CD14-positive monocyte (primary cell): ENCODE measurements around the gene ADCY1. TPM values are rescaled to one million over a fixed set of nuclear protein-coding genes. Genes with fewer than 3 reads are reported as not detected.

Experiments used
- DNase-seq, 3 donors: peaks; one replicate each; pipeline ENCODE4 v3.0.0-alpha.2; 2011 to 2022
- H2AFZ ChIP-seq: 2 replicates; pipeline ENCODE4 v1.6.0; 2012; ENCODE audit warnings: mild to moderate bottlenecking, low read depth, low read length, inconsistent platforms; ENCODE audit not compliant: insufficient read depth, poor library complexity, severe bottlenecking
- H3K27ac ChIP-seq, 2 donors: 1 replicate in 1 of 2; 2 replicates in 1 of 2; pipeline ENCODE4 v1.5.1; 2012 to 2013; ENCODE audit warnings: low read length in 2 of 2, control low read depth in 1 of 2, inconsistent platforms in 1 of 2, low read depth in 1 of 2, mild to moderate bottlenecking in 1 of 2
- H3K27me3 ChIP-seq, 2 donors: one replicate each; pipeline versions ENCODE4 v1.6.0 to v1.6.1; 2011 to 2013; ENCODE audit warnings: low read length in 2 of 2; ENCODE audit not compliant: control insufficient read depth in 2 of 2, insufficient read depth in 2 of 2
- H3K36me3 ChIP-seq, 2 donors: replicated peaks in 1 of 2; 1 replicate in 1 of 2; 2 replicates in 1 of 2; pipeline versions ENCODE4 v1.5.1 to v1.6.1; 2012 to 2013; ENCODE audit warnings: low read length in 2 of 2, control low read depth in 1 of 2, inconsistent platforms in 1 of 2, mild to moderate bottlenecking in 1 of 2; ENCODE audit not compliant: insufficient read depth in 2 of 2, control insufficient read depth in 1 of 2
- H3K4me1 ChIP-seq, 2 donors: 1 replicate in 1 of 2; 2 replicates in 1 of 2; pipeline versions ENCODE4 v1.5.1 to v1.6.1; 2012 to 2013; ENCODE audit warnings: low read length in 2 of 2, control low read depth in 1 of 2, inconsistent platforms in 1 of 2, mild to moderate bottlenecking in 1 of 2, moderate library complexity in 1 of 2; ENCODE audit not compliant: insufficient read depth in 2 of 2, control insufficient read depth in 1 of 2
- H3K4me2 ChIP-seq: replicated peaks from 2 replicates; pipeline ENCODE3; 2012; ENCODE audit warnings: low read length, moderate library complexity, mild to moderate bottlenecking; ENCODE audit not compliant: poor library complexity, severe bottlenecking; ENCODE audit errors: extremely low read depth
- H3K4me3 ChIP-seq, 3 experiments: fragments of 200-600 bp in 1 of 3; sonication (generic) in 1 of 3; replicated peaks in 1 of 3; 1 replicate in 2 of 3; 2 replicates in 1 of 3; pipeline ENCODE4 v1.5.1; 2011 to 2013; ENCODE audit warnings: low read length in 3 of 3, mild to moderate bottlenecking in 3 of 3, control low read depth in 2 of 3, low read depth in 2 of 3, inconsistent platforms in 1 of 3, moderate library complexity in 1 of 3
- H3K79me2 ChIP-seq: 2 replicates; pipeline ENCODE4 v1.6.0; 2012; ENCODE audit warnings: mild to moderate bottlenecking, control low read depth, inconsistent platforms, low read length, moderate library complexity; ENCODE audit not compliant: insufficient read depth
- H3K9ac ChIP-seq: 2 replicates; pipeline ENCODE4 v1.6.0; 2017; ENCODE audit warnings: low read length, mild to moderate bottlenecking; ENCODE audit not compliant: insufficient read depth, poor library complexity, severe bottlenecking
- H3K9me3 ChIP-seq, 2 donors: replicated peaks in 1 of 2; 1 replicate in 1 of 2; 2 replicates in 1 of 2; pipeline versions ENCODE4 v1.5.1 to v1.6.1; 2012 to 2013; ENCODE audit warnings: low read length in 2 of 2, control low read depth in 1 of 2; ENCODE audit not compliant: control insufficient read depth in 1 of 2, insufficient read depth in 1 of 2
- H4K20me1 ChIP-seq: 2 replicates; pipeline ENCODE4 v1.6.0; 2012; ENCODE audit warnings: mild to moderate bottlenecking, low read length, control low read depth, moderate library complexity; ENCODE audit not compliant: insufficient read depth
- H3K27ac Mint-ChIP-seq, 7 donors: one replicate each; pipeline ENCODE4 v1.8.0; 2020; ENCODE audit warnings: mild to moderate bottlenecking in 7 of 7, mixed read lengths in 7 of 7, moderate library complexity in 6 of 7, inconsistent platforms in 2 of 7
- H3K27me3 Mint-ChIP-seq, 3 donors: one replicate each; pipeline ENCODE4 v1.8.0; 2021 to 2022; ENCODE audit warnings: low read depth in 3 of 3, mild to moderate bottlenecking in 3 of 3, mixed read lengths in 3 of 3, moderate library complexity in 3 of 3, inconsistent platforms in 1 of 3
- H3K36me3 Mint-ChIP-seq, 2 donors: one replicate each; pipeline ENCODE4 v1.8.0; 2020; ENCODE audit warnings: mixed read lengths in 2 of 2, inconsistent platforms in 1 of 2, mild to moderate bottlenecking in 1 of 2
- H3K4me1 Mint-ChIP-seq: one replicate; pipeline ENCODE4 v1.8.0; 2020; ENCODE audit warnings: mild to moderate bottlenecking, mixed read lengths
- H3K4me3 Mint-ChIP-seq, 2 donors: one replicate each; pipeline ENCODE4 v1.8.0; 2020; ENCODE audit warnings: mild to moderate bottlenecking in 2 of 2, mixed read lengths in 2 of 2, moderate library complexity in 1 of 2
- H3K9me3 Mint-ChIP-seq, 7 donors: one replicate each; pipeline ENCODE4 v1.8.0; 2020 to 2022; ENCODE audit warnings: mixed read lengths in 7 of 7, mild to moderate bottlenecking in 6 of 7, moderate library complexity in 6 of 7, inconsistent platforms in 2 of 7
- CTCF ChIP-seq: fragments of 200-600 bp; IDR thresholded peaks from one replicate; pipeline ENCODE4 v1.8.0; 2022; ENCODE audit warnings: antibody characterized with exemption, mild to moderate bottlenecking
- WGBS: methylation state at CpG from one replicate; pipeline ENCODE4 v1.1.5; 2013; ENCODE audit warnings: missing lambda C conversion rate; ENCODE audit not compliant: insufficient coverage; 5-methylcytosine and 5-hydroxymethylcytosine counted together
- intact Hi-C, 2 donors: fragments of 100-400 bp; cut with micrococcal nuclease; formaldehyde crosslinking; loops; one replicate each; pipeline versions ENCODE4 v1.15.0 to v1.15.1; 2023
- polyA plus RNA-seq, 3 donors: library from polyadenylated mRNA; depleted of rRNA in 1 of 3; unstranded in 2 of 3; stranded (reverse) in 1 of 3; fragments of 300-500 nt in 2 of 3; fragments of >200 nt in 1 of 3; fragmentation: Illumina TruSeq in 2 of 3; gene quantifications; 1 replicate in 2 of 3; 2 replicates in 1 of 3; pipeline ENCODE4 v1.2.3, GENCODE V29; 2012 to 2021

ADCY1 gene
- polyA plus RNA-seq, 3 donors, result 0.01 TPM; not detected in 2

GRCh38 chr7:45582868-45583277 is 8.7 kb downstream of the ADCY1 start:
- Histone ChIP-seq H3K79me2 (no peaks in the 10 kb centered on the region), H3K4me3 (no peak overlapping the region), H4K20me1 (no peaks in the 10 kb centered on the region), H3K9me3 (no peaks in the 10 kb centered on the region), H3K27me3 (no peaks in the 10 kb centered on the region), H3K4me1 (no peaks in the 10 kb centered on the region), H3K4me2 (no peak overlapping the region), H3K36me3 (no peaks in the 10 kb centered on the region), H2AFZ (no peak overlapping the region), H3K27ac (no peak overlapping the region), H3K9ac (no peak overlapping the region)
- H3K4me3 Mint-ChIP-seq, result no peak overlapping the region
- no peak for DNase-seq
- no peaks in the 10 kb centered on the region for H3K4me1 Mint-ChIP-seq
- H3K27me3 Mint-ChIP-seq, result peaks cover 6 to 10% (median 6%) of the 10 kb centered on the region in 3 donors
- no peak overlapping the region for H3K27ac Mint-ChIP-seq
- no peaks in the 10 kb centered on the region for H3K9me3 Mint-ChIP-seq
- intact Hi-C loops, result no loop called here
- WGBS, result 88% methylated on average over 9 of the region's 9 CpGs
- TF ChIP-seq CTCF, result no peak
- no peaks in the 10 kb centered on the region for H3K36me3 Mint-ChIP-seq

- intact Hi-C loops, result no loop called here
- H3K36me3 ChIP-seq, result no peaks in the 10 kb centered on the region
- no peak for DNase-seq
- no peak for TF ChIP-seq CTCF
- H3K27ac ChIP-seq, result no peak overlapping the region
- Mint-ChIP-seq H3K9me3 (no peaks in the 10 kb centered on the region), H3K27me3 (peaks cover 4 to 10% (median 6%) of the 10 kb centered on the region in 3 donors), H3K27ac (no peak overlapping the region), H3K36me3 (no peaks in the 10 kb centered on the region), H3K4me1 (no peaks in the 10 kb centered on the region), H3K4me3 (no peak overlapping the region)
- no peak overlapping the region for H3K9ac ChIP-seq
- H3K79me2 ChIP-seq, result no peaks in the 10 kb centered on the region
- no CpG with 5 or more reads among the region's 2 CpGs for WGBS
- H3K27me3 ChIP-seq, result no peaks in the 10 kb centered on the region
- H2AFZ ChIP-seq, result no peak overlapping the region
- H3K9me3 ChIP-seq, result no peaks in the 10 kb centered on the region
- no peaks in the 10 kb centered on the region for H4K20me1 ChIP-seq
- H3K4me3 ChIP-seq, result no peak overlapping the region
- no peaks in the 10 kb centered on the region for H3K4me1 ChIP-seq
- H3K4me2 ChIP-seq, result no peak overlapping the region
Measured at GRCh38 chr7:45583296-45583695, 9.1 kb downstream of the ADCY1 start.
